Activated CD4-positive, alpha-beta T cell treated with anti-CD3 and anti-CD28 coated beads, Interleukin-2, amount 10 ng/mL, durations not matched to agents 7 days and 5 days (primary cell): ENCODE data around the gene DNHD1. TPM values are rescaled to one million over a fixed set of nuclear protein-coding genes. Genes with fewer than 3 reads are reported as not detected.

ENCODE experiments used
- CTCF ChIA-PET: fragments of 350-600 bp; sonication (Branson Sonifier 250); formaldehyde crosslinking; loops from one replicate; lab custom pipeline; 2021; ENCODE audit warnings: antibody characterized with exemption; lab: Charles Lee
- POLR2A ChIA-PET: fragments of 350-600 bp; sonication (Branson Sonifier 250); formaldehyde crosslinking; loops from one replicate; lab custom pipeline; 2021; ENCODE audit warnings: antibody characterized with exemption; lab: Charles Lee
- DNase-seq: peaks from one replicate; pipeline ENCODE4 v3.0.0-alpha.2; 2020
- H3K27ac Mint-ChIP-seq: one replicate; pipeline ENCODE4 v1.8.0; 2021; ENCODE audit warnings: mild to moderate bottlenecking, moderate library complexity, mixed read lengths
- H3K27me3 Mint-ChIP-seq: one replicate; pipeline ENCODE4 v1.8.0; 2021; ENCODE audit warnings: mixed read lengths
- H3K36me3 Mint-ChIP-seq: one replicate; pipeline ENCODE4 v1.8.0; 2021; ENCODE audit warnings: low read depth, mixed read lengths
- H3K4me1 Mint-ChIP-seq: one replicate; pipeline ENCODE4 v1.8.0; 2021; ENCODE audit warnings: mixed read lengths
- H3K4me3 Mint-ChIP-seq: one replicate; pipeline ENCODE4 v1.8.0; 2021; ENCODE audit warnings: mild to moderate bottlenecking, moderate library complexity, mixed read lengths
- H3K9me3 Mint-ChIP-seq: one replicate; pipeline ENCODE4 v1.8.0; 2021; ENCODE audit warnings: mixed read lengths
- total RNA-seq, 2 experiments: library from RNA; stranded (reverse); gene quantifications; one replicate each; pipeline ENCODE4 v1.2.3, GENCODE V29; 2021

DNHD1 gene, protein sequence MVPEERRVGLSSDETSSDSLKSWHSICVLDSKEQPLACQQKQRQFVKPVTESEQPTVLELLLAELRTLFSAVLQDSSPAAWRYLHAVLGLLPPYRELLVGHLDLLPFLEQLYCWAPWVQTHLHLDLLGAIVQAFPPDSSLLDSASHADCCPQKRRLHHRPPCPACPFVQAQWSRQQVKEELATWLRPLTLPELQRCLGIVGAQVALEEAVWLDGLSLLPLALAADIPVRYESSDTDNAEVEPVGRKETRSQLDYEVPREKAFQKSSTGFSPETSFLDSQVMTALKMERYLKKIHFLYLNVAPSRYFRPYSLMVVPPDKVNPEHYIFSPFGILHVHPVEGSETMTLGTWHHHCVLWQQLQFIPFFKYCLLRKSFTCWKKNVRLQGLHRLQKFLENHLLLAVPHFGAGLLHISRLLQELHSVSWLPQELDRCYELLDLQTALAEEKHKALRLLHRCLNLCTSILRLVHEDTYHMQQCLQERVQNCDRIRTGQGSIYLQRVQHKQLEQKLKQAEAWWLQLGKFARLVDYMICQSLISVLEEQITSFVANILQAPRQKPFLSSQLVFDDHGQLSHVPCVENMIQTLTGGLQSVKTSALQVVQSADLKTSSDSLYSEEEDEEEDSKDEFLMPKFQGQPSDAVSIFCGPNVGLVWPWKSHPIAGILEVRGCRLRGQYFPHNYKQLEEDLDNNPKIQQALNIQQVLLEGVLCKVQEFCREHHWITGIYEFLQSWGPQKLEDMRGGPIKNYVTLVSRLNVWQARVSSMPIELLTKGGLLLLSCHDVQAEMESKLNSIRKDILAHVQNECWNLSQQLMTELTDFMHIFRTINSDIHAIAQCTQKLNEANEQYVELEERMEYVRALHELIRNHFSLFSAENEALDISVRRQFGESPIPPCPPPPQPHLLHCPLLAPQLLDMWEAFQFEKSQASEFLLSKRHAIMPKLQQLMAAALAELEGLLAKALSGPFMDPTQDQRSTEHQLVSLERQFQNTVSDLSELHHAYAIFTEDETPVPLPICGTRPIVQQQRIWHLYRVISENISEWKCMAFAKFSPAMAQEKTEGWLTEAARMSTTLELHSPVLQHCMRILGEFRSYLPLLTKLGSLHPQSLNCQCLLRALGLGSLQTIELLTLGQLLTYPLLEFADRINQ (N-terminal part only)
- total RNA-seq = 10 to 100 TPM; 15.8 to 18.0 TPM

DNA sequence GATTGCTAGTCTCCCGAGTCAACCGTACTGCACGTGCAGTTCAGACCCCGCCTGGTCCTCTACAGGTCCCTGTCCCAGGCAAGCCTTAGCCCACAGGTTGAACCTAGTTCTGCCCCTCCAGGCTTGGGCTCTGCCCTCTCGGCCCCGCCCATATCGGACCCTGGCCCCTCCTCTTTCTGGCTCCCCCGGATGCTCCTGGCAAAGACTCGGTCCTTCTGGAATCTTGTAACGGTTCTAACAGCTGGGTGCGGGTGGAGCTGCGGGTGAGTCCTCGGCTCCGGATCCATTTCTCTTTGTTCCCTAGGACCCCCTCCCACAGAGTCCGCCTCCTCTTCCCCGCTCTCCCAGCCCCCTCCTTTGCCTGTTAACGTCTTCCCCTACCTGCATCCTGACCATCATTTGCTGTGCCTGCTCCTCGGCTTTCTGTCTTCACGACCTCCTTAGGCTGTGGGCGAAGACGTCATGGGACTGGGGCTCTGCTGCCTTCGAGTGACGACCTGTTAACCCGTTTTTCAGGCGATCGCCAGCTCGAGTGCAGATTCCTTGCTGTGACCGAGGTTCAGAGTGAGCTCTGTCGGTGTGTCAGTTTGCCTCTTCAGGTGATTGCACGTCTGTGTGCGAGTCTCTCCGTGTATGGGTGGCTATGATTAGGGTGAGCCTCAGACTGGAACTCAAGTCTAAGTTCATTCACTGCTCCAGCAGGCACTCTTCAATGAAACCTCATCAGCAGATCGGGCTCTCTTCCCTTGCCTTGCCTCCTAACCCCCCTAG lies at the start of gene DNHD1:
TSS of gene DNHD1 (plus strand) at position 212 of the 771 bp plus-strand sequence. CDS start 936 bp downstream, outside the sequence.
- Mint-ChIP-seq H3K27me3 (no peaks in the 10 kb centered on the region), H3K36me3 (peaks cover 19% of the 10 kb centered on the region), H3K27ac (no peak within 1 kb of the TSS), H3K4me3 (no peak within 1 kb of the TSS), H3K9me3 (no peaks in the 10 kb centered on the region), H3K4me1 (peaks cover 3% of the 10 kb centered on the region)
- DNase-seq = no peak
- ChIA-PET POLR2A (interaction anchor here (0.6 kb wide), 1 partner anchor 13 kb away, joined by 6 read pairs; no protein-coding TSS in a partner anchor), CTCF (interaction anchor here (0.7 to 3.3 kb wide), 5 partner anchors 10 to 176 kb away, joined by 3 to 12 read pairs (median 5); partner anchors contain the start of genes ARFIP2 and TIMM10B)

DNA sequence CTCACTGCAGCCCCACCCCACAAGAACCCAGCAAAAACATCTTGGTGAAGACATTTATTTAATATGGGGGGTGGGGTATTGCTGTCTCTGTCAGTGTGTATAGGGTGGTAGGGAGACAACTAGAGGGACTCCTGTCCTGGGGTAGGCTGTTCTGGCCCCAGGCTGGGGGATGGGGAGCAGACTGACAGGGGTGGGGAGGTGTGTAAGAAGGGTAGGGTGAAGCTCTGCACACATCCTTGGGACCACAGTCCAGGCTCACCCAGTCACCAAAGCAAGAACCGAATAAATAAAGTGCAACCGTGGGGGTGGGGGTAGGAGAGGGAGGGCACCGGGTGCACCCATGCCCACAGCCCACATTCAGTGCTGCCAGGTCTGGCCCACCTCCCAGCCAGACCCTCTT lies 48.5 kb upstream of the DNHD1 start:
- Mint-ChIP-seq H3K27me3 (peaks cover 2% of the 10 kb centered on the region), H3K4me1 (no peaks in the 10 kb centered on the region), H3K27ac (no peak overlapping the region), H3K36me3 (no peaks in the 10 kb centered on the region), H3K9me3 (no peaks in the 10 kb centered on the region), H3K4me3 (no peak overlapping the region)
- DNase-seq = no peak
- ChIA-PET POLR2A (no interaction called here), CTCF (interaction anchor here (0.6 to 3.1 kb wide), 2 partner anchors 11 to 69 kb away, joined by 3 to 13 read pairs; no protein-coding TSS in a partner anchor)

DNA sequence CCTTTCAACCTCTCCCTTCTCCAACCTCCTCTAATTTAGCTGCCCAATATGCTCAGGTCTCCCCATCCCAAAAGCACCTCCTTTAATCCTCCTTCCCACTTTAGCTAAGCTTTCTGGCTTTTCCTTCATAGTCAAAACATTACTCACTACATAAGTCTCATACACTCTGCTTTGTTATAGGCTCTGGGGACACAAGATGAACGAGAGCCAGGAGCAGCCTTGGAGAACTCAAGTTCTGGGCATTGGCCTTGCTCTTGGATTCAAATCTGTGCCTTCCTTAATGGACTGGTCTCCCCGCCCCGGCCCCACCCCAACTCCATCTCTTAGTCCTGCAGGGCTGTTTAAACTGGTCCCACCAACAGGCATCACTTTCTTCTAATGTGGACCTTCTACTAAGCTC lies 44.9 kb upstream of the DNHD1 start:
- no peak overlapping the region for H3K27ac Mint-ChIP-seq
- ChIA-PET POLR2A (no interaction called here), CTCF (interaction anchor here (1.2 to 5.4 kb wide), 3 partner anchors 9 to 73 kb away, joined by 4 to 35 read pairs (median 5); no protein-coding TSS in a partner anchor)
- H3K27me3 Mint-ChIP-seq = no peaks in the 10 kb centered on the region
- no peaks in the 10 kb centered on the region for H3K4me1 Mint-ChIP-seq
- no peak for DNase-seq
- H3K36me3 Mint-ChIP-seq = no peaks in the 10 kb centered on the region
- no peak overlapping the region for H3K4me3 Mint-ChIP-seq
- no peaks in the 10 kb centered on the region for H3K9me3 Mint-ChIP-seq

DNA sequence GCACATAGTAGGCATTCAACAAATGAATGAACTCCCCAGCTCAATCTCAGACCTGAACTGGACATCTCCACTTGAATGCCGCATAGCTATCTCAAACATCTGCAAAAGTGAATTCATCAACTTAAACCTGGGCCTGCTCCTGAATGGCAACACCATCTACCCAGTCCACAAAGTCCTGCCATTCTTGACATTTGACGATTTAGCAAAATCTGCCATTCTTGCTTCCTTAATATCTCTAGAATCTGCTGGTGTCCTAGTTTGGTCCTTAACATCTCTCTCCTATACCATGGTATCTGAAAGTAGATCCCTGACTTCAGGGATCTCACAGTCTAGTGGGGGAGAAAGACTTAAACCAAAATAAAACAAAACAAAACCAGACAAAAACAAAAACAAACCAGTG lies 43.9 kb upstream of the DNHD1 start:
- DNase-seq = no peak
- POLR2A ChIA-PET = no interaction called here
- no peaks in the 10 kb centered on the region for H3K27me3 Mint-ChIP-seq
- H3K4me3 Mint-ChIP-seq = no peak overlapping the region
- no peak overlapping the region for H3K27ac Mint-ChIP-seq
- H3K4me1 Mint-ChIP-seq = no peaks in the 10 kb centered on the region
- CTCF ChIA-PET = interaction anchor here (1.0 to 5.4 kb wide), 6 partner anchors 9 to 145 kb away, joined by 3 to 35 read pairs (median 5); no protein-coding TSS in a partner anchor
- no peaks in the 10 kb centered on the region for H3K9me3 Mint-ChIP-seq
- no peaks in the 10 kb centered on the region for H3K36me3 Mint-ChIP-seq

DNA sequence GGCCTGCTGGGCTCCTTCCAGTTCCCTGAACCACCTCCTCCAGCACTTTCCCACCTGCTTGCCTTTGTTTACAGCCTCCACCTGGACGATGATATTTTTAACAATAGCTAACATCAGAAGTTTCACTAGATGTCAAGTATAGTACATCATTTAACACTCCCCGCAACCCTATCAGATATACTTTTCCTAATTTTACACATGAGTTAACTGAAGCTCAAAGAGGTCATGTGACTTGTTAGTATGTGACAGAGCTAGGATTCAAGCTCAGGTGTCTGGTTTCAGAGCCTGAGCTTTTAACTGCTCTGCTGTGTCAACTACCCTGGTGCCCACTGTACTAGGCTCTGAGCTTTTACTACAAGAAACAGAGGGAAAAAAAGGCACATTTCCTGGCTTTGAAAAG lies 42.0 kb upstream of the DNHD1 start:
- Mint-ChIP-seq H3K27ac (no peak overlapping the region), H3K27me3 (no peaks in the 10 kb centered on the region), H3K36me3 (no peaks in the 10 kb centered on the region), H3K9me3 (no peaks in the 10 kb centered on the region), H3K4me1 (no peaks in the 10 kb centered on the region), H3K4me3 (no peak overlapping the region)
- ChIA-PET POLR2A (no interaction called here), CTCF (interaction anchor here (1.6 to 5.4 kb wide), 4 partner anchors 11 to 92 kb away, joined by 4 to 35 read pairs (median 5); no protein-coding TSS in a partner anchor)
- DNase-seq = no peak

DNA sequence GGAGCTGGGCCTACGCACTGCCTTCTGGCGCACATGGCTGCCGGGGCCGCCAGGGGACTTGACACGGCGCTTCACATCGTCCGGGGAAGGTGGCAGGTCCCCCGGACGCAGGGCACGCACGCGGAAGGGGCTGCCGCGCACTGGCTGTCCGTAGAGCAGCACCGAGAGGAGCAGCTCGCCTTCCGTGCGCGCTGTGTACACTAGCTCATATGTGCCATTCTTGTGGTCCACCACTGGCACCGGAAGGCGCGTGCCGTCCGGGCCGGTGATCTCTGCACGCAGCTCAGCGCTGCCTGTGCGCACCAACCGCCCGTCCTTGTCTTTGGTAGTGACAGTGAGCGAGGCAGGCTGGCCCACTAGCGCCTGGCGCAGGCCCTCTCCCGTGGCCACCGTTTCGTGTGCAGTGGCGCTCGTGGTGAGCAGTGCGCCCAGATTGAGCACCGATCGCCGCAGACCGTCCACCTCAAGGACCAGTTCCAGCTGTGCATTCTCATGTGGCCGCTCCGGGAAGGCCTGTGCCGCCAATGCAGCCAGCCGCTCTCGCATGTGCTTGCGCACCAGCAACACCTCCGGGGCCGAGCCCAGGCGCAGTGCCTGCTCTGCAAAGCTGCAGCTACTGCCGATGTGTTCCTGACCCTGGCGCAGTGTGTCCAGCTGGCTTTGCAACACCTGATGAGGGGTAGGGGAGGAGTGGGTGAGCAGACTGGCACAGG lies 40.6 kb upstream of the DNHD1 start:
- Mint-ChIP-seq H3K27ac (no peak overlapping the region), H3K27me3 (no peaks in the 10 kb centered on the region), H3K4me1 (no peaks in the 10 kb centered on the region), H3K9me3 (no peaks in the 10 kb centered on the region), H3K36me3 (no peaks in the 10 kb centered on the region), H3K4me3 (no peak overlapping the region)
- CTCF ChIA-PET = interaction anchor here (1.5 to 5.4 kb wide), 2 partner anchors 11 to 13 kb away, joined by 3 to 35 read pairs; no protein-coding TSS in a partner anchor
- no peak for DNase-seq
- POLR2A ChIA-PET = no interaction called here

DNA sequence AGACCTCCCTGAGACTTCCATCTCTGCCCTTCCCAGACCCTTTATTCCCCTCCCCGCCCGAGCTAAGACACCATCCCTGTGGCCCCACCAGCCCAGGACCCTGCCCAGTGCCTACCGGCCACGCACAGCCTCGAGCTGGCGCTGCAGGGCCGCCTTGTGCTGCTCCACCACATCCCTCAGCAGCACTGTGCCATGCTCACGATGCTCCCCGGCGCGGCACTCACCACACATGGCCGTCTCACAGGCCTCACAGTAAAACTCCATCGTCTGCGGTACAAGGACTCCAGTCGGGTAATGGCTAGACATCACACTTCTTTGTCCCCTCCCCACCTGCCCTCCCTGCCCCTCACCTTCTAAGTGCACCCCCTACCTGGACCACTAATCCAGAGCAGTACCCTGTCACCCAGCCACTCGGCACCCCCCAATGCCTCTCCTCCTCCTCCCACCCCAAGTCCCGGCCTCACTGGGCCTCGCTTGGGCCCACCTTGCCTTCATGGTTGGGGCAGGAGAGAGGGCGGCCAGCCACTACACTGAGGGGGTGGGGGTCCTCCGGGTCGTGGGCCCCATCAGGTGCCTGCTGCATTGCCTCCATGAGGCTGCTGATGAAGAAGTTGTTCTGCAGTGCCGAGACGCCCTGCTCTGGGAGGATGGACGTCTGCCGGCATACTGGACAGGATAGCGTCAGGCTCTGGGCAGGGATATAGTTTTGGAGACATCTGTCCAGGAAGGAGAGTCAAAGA lies 39.3 kb upstream of the DNHD1 start:
- H3K36me3 Mint-ChIP-seq = no peaks in the 10 kb centered on the region
- CTCF ChIA-PET = no interaction called here
- no peaks in the 10 kb centered on the region for H3K27me3 Mint-ChIP-seq
- H3K9me3 Mint-ChIP-seq = no peaks in the 10 kb centered on the region
- POLR2A ChIA-PET = no interaction called here
- H3K27ac Mint-ChIP-seq = no peak overlapping the region
- H3K4me1 Mint-ChIP-seq = no peaks in the 10 kb centered on the region
- H3K4me3 Mint-ChIP-seq = no peak overlapping the region
- no peak for DNase-seq

DNA sequence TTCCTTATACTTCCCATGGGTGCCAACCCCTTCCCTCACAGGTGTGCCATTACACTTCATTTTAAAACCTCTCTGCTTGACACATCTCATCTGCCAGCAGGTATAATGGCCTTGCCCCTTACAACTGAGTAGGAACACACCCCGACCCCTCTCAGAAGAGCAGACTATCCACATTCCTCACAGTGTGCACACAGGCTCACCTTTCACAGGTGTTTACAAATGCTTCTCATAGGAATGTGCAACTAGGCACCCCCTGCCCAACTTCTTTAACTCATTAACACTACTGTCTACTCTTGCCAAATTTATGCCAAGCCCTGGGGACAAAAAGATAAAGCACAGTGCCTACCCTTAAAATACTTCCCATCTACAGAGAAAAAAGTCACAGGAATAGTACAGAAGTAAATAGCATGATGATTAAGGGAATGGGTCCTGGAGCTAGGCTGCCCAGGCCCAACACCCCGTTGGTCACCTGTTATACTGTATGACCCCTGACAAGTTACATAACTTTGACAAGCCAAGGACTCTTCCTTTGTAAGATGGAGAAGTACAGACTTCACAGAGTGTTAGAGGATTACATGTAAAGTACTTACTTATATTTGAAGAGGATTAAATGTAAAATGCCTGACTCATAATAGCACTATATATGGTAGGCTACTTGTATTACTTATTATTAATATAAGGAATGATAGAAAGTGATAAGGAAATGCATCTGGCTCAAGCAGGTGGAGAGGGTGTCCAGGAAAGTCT lies 38.6 kb upstream of the DNHD1 start:
- Mint-ChIP-seq H3K4me3 (no peak overlapping the region), H3K36me3 (no peaks in the 10 kb centered on the region), H3K27ac (no peak overlapping the region), H3K27me3 (no peaks in the 10 kb centered on the region), H3K4me1 (no peaks in the 10 kb centered on the region), H3K9me3 (no peaks in the 10 kb centered on the region)
- POLR2A ChIA-PET = no interaction called here
- no peak for DNase-seq
- CTCF ChIA-PET = no interaction called here

DNA sequence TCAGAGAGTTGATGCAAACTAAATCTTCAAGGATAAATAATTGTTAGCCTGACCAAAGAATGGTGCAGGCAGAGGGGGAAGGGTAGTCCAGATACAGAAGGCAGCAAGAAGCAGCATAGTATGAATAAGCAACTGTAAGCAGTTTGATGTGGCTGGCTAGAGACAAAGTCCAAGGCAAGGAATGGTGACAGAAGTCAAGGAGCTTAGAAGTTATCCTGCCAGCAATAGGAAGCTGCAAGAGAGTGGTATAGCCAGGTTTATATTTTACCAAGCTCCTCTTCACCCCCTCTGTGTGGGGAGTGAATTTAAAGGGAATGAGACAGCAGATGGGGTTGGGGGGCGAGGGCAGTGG lies 38.0 kb upstream of the DNHD1 start:
- H3K4me1 Mint-ChIP-seq = no peaks in the 10 kb centered on the region
- no peaks in the 10 kb centered on the region for H3K36me3 Mint-ChIP-seq
- DNase-seq = no peak
- H3K27ac Mint-ChIP-seq = no peak overlapping the region
- no peaks in the 10 kb centered on the region for H3K9me3 Mint-ChIP-seq
- ChIA-PET CTCF (interaction anchor here (0.8 to 1.4 kb wide), 2 partner anchors 10 to 16 kb away, joined by 3 to 5 read pairs; no protein-coding TSS in a partner anchor), POLR2A (no interaction called here)
- no peaks in the 10 kb centered on the region for H3K27me3 Mint-ChIP-seq
- no peak overlapping the region for H3K4me3 Mint-ChIP-seq

DNA sequence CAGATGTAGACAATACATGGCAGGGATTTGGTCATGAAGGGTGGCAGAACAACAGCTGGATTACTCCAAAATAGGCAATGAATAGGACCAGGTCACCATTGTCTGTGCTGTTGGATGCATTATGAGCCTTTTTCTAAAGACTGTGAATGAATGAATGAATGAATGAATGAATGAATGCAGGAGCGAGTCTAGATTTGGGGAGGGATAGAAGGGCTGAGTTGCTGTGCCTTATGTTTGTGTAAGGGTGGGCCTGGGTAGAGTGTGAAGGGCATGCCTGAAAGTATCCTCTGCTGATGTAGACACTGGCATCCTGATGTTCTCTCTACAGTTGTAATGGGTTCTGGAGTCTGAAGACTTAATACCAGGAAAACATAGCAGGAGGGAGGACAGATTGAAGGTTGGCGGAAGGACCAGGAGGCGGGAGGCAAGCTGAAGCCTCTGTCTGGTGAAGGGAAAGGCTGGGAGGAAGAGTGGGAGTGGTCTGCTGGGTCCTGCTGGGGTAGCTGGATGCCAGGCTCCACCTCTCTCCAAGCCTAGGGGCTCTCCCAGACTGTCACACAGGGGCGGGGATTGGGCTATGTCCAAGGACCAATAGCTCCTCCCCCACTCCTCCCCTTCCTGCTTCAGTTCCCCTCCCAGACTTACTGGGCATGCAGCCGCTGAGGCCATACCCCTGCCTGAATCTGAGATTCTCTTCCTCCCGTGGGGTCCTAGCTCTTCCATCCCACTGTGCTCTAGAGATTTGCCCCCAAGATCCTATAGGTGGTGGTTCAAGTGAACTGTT lies 28.2 kb upstream of the DNHD1 start:
- POLR2A ChIA-PET = no interaction called here
- H3K4me1 Mint-ChIP-seq = peaks cover 15% of the 10 kb centered on the region
- peaks cover 10% of the 10 kb centered on the region for H3K27me3 Mint-ChIP-seq
- H3K9me3 Mint-ChIP-seq = no peaks in the 10 kb centered on the region
- no peak for DNase-seq
- H3K4me3 Mint-ChIP-seq = no peak overlapping the region
- H3K27ac Mint-ChIP-seq = no peak overlapping the region
- CTCF ChIA-PET = interaction anchor here (0.5 to 3.0 kb wide), 5 partner anchors 13 to 48 kb away, joined by 3 to 12 read pairs (median 4); partner anchors contain the start of genes ARFIP2 and TIMM10B
- H3K36me3 Mint-ChIP-seq = no peaks in the 10 kb centered on the region
